IPS DF 19.7 (cell line): ENCODE data around the gene XRCC6.
"Not testable (repeated sequence)": the region's sequence is repeated elsewhere in the genome, so short reads cannot be mapped to it uniquely, and the experiment has no call there.

ENCODE experiments used
- DNase-seq: peaks from one replicate; pipeline ENCODE4 v3.0.0-alpha.2; 2013; ENCODE audit warnings: low read depth, low spot score

Gene XRCC6

DNA sequence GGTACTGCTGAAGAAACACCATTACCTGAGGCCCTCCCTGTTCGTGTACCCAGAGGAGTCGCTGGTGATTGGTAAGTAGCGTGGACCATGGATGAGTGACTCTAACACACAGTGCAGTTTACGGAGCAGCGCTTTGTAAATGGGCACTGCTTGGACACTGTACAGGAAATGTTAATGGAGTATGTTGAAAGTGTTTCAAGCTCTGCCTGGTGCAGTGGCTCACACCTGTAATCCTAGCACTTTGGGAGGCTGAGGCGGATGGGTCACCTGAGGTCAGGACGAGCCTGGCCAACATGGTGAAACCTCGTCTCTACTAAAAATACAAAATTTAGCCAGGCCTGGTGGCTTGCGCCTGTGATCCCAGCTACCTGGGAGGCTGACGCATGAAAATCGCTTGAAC is 29.7 kb downstream of the XRCC6 start:
- DNase-seq: no peak

DNA sequence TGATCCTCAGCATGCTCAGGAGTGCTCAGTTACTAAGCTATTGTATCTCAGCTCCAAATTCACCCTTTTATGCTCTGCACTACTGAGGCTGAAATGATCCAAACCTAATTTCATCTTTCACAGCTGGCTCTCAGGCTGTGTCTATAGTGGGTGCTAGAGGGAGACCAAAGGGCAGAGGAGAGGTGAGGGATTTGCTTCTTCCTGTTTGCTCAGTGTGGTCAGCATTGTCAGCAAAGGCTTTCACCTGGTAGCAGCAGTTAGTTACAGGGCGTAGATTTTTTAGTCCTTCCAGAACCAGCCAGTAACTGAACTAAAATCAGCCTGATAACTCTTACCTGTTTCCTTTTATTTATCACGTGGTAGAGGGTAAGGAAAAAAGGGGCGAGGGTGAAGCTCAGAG is 33.2 kb downstream of the XRCC6 start:
- DNase-seq: no peak

DNA sequence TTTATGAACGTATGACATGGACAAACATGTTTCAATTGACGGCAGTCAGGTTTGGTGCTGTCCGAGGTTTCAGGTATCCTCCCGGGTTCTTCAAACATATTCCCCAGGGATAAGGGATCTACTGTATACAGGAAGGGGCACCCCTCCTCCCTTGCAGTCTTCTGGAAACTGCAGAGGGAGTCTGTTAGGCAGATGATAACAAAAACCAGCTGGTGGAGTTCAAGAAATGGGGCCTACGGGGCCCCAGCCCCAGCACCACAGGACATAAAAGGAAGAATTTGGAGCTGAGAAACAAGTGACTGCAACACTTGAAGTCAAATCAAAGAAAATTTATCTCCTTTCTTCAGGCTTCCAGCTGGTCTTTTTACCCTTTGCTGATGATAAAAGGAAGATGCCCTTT is 35.5 kb downstream of the XRCC6 start:
- no peak for DNase-seq

DNA sequence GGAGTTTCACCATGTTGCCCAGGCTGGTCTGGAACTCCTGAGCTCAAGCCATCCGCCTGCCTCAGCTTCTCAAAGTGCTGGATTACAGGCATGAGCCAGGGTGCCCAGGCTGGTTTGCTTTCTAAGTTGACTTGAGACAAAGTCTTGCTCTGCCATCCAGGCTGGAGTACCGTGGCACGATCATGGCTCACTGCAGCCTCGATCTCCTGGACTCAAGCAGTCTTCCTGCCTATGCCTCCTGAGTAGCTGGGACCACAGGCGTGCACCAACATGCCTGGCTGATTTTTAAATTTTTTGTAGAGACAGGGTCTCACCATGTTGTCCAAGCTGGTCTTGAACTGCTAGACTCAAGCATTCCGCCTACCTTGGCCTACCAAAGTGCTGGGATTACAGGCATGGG is 36.6 kb downstream of the XRCC6 start:
- no peak for DNase-seq

DNA sequence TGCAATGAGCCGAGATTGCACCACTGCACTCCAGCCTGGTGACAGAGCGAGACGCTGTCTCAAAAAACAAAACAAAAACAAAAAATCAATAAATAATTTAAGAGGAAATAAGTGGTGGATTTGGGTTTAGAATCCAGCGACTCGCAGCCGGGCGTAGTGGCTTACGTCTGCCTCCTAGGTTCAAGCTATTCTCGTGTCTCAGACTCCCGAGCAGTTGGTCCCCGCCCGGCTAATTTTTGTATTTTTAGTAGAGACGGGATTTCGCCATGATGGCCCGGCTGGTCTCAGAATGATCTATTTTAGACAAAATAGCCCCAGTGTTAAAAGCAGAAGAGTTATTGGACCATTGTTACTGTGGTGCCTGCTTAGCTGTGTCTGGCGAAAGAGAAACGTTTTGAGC is 37.8 kb downstream of the XRCC6 start:
- DNase-seq: no peak

DNA sequence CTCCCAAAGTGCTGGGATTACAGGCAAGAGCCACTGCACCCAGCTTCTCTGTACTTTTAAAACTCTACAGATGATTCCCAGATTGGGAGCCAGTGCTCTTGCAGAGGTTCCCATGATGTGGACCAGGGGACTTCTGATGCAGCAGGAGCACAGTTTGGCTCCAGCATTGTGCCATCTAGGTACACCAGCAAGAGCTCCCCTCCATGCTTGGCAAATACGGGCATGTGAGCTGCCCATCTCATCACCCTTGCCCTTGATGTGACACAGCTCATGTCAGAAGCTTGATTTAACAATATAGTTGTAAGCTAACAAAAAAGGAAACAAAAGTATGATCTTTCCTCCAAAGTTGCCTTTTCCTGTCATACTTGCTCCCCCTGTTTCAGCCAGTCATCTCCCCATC is 38.8 kb downstream of the XRCC6 start:
- DNase-seq: no peak

DNA sequence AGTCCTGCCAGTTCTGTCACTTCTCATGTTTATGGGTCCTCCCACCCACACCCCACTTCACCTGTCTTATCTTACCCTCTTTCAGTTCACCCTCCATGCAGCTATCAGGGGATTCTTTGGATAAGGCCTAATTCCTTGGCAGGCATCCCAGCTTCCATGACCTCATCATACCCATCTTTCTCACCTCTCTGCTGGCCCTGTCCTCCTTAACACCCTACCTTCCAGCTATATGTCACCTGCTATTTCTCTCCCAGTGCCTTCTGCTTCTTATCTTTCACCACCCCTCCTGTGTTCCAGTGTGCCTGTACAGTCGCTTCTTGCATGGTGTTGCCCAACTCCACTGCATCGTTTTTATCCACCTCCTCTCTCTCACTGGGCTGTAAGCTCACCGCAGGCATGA is 39.3 kb downstream of the XRCC6 start:
- no peak for DNase-seq

DNA sequence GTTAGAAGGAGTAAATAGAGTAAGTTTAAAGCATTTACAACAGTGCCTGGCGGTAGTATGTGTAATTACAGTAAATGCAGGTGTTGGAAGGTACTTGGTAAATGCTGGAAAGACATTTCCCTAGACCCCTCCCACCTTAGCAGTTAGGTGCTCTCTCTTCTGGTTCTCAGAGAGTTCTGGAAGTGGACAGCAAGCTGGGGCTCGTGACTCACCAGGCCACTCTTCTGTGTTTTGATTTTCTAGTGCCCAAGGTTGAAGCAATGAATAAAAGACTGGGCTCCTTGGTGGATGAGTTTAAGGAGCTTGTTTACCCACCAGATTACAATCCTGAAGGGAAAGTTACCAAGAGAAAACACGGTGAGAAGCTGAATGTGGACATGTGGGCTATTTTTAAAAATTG is 40.0 kb downstream of the XRCC6 start:
- no peak for DNase-seq

DNA sequence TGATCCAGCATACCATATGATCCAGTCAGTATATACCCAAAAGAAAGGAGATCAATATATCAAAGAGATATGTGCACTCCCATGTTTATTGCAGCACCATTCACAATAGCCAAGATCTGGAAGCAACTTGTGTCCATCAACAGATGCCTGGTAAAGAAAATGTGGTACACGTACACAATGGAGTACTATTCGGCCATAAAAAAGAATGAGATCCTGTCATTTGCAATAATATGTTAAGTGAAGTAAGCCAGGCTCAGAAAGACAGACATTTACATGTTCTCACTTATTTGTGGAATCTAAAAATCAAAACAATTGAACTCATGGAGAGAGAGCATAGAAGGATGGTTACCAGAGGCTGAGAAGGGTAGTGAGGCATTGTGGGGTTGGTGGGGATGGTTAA is 40.6 kb downstream of the XRCC6 start:
- DNase-seq: no peak

DNA sequence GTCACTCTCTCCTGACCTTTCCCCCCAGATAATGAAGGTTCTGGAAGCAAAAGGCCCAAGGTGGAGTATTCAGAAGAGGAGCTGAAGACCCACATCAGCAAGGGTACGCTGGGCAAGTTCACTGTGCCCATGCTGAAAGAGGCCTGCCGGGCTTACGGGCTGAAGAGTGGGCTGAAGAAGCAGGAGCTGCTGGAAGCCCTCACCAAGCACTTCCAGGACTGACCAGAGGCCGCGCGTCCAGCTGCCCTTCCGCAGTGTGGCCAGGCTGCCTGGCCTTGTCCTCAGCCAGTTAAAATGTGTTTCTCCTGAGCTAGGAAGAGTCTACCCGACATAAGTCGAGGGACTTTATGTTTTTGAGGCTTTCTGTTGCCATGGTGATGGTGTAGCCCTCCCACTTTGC is 42.5 kb downstream of the XRCC6 start:
- not testable (repeated sequence) for DNase-seq

DNA sequence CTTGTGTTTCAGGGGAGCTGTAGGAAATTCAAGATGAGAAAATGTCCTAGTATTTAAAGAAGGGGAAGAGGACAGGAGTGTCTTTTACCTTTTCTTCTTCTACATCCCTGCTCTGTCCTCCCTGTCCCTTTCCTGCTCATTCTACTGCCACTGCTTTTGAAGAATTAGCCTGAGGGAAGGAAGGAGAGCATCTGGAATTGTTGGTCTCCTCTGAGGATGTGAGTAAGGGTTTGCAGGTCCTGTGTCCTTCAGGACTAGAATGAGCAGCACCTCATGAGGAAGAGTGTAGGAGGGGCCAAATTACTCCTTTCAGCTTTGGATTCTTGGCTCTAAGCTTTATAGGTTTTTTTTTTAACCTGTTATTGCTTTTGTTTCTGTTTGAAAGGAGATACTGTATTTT is 43.4 kb downstream of the XRCC6 start:
- no peak for DNase-seq

DNA sequence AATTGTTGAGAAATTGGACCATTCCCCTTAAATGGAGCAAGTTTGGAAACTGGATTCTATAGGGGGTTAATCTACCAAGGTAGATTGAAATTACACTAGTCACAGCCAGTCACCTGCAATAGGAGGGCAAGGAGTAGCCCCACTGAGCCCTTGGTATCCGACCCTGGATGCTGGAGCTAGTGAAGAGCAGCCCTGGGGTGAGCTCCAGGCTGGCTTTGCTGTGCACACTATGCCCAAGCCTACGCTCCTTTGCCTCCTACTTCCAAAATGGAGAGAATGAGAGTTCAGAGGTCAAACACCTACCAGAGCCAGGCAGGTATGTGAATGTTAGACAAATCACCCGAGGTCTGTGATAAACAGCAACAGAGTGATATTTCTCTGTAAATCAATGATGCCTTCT is 43.9 kb downstream of the XRCC6 start:
- DNase-seq: no peak

DNA sequence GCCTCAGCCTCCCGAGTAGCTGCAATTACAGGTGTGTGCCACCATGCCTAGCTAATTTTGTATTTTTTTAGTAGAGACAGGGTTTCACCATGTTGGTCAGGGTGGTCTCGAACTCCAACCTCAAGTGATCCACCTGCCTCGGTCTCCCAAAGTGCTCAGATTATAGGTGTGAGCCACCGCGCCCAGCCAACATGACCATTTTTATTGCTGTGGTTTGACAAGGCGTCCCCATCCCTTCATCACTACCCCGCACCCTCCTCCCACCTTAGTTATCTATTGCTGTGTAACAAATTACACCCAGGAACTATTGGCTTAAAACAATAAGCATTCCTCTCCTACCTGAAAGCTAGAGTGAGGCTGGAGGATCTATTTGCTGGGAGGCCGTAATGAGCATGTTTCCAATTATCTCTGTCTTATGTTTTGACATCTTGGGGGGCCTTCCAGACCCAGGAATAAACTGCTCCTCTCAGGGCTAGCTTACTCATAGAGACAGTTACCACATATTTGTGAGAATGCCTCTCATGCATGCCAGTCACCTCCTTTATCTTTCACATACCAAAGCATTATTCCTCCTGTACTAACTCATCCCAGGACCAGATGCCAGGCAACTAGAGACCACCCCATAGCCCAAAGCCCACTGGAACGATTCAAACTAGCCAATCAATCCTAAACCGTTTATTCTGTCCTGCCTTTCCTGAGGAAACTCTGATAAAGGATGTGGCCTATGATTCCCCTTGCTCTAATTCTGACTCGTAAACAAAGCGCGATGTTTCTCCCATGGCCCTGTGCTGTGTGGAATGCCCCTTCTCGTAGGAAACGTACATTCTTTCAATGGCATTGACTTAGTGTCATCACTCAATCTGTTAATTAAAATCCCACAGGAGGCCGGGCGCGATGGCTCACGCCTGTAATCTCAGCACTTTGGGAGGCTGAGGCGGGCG is 48.1 kb downstream of the XRCC6 start:
- no peak for DNase-seq

DNA sequence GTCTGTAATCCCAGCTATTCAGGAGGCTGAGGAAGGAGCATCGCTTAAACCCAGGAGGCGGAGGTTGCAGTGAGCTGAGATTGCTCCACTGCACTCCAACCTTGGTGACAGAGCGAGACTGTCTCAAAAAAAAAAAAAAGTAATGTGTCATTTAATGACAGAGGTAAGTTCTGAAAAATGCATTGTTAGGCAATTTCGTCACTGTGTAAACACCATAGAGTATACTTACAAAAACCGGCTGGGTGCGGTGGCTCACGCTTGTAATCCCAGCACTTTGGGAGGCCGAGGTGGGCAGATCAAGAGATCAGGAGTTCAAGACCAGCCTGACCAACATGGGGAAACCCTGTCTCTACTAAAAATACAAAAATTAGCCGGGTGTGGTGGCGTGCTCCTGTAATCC is 51.0 kb downstream of the XRCC6 start:
- DNase-seq: not testable (repeated sequence)

DNA sequence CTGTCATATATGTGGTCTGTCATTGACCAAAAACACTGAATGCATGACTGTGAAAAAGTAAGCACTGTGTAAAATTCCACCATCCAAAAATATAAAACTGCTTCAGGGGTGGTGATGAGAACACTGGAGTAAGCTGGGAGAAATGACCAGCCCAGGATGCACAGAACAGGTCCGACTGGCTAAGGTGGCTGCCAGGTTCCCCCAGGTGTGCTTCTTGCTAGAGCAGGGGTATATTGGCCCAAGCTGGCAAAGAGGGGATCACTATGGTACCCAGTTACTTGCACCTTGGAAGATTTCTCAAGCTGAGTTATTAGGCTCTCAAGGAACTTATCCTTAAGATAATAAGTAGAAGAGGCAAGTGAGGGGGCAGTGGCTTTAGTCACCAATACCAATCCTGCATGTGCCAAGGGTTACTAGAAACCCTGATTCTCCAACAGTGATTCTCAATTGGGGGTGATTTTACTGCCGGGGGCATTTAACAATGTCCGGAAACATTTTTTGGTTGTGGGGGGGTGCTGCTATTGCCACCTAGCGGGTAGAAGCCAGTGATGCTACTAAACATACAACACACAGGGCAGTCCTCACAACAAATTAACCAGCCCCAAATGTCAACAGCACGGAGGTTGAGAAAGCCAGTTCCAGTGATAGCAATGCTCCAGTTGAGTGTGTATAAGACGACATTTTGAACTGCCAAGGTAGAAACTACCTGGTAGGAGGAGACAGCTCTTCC is 51.9 kb downstream of the XRCC6 start:
- DNase-seq: no peak

DNA sequence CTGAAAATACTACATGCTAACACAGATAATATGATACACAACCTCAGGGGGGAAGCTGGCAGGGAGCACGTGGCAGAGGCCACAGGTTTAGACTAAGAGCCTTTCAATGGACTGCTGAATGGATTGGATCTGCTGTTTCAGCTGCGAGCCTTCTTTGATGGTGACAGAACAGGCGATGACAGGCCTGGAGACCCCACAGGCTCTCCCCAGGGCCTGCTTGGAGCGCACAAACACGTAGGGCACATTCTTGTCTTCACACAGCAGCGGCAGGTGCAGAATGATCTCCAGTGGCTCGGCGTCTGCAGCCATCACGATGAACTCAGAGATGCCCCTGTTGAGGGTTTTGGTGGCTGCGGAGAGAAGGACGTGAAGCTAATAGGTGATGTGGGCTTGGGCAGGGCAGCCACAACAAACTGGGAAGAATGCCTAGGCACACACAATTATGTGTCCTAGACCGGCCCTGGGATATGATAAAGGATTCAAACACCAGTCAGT is 53.8 kb downstream of the XRCC6 start:
- DNase-seq: no peak

DNA sequence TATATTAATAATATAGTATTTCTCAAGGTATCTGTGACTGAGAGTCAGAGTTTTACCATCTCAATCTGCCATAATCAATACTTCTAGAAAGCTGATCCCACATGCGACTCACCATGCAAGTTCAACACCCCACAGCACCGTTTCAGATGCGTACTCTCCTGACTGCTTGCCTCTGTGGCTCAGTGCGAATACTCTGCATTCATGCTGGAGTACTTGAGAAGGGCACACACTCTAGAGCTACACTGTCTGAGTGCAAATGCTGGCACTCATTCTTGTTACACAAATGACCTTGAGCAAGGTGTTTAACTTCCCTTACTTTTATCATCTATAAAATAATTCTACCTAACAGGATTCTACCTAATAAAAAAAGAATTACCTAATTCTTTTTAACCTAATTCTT is 55.0 kb downstream of the XRCC6 start:
- no peak for DNase-seq

DNA sequence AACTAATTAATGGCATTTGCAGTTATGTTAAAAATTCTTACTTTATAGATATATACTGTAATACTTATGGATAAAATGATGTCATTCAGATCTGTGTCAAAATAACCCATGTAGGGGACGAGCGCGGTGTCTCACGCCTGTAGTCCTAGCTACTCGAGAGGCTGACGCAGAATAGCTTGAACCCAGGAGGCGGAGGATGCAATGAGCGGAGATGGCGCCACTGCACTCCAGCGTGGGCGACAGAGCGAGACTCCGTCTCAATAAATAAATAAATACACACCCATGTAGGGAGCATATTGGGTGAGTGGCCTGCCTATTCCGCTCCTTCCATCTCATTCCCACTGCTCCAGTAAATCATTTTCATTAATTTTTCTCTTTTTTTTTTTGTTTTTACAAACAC is 60.5 kb downstream of the XRCC6 start:
- DNase-seq: no peak

DNA sequence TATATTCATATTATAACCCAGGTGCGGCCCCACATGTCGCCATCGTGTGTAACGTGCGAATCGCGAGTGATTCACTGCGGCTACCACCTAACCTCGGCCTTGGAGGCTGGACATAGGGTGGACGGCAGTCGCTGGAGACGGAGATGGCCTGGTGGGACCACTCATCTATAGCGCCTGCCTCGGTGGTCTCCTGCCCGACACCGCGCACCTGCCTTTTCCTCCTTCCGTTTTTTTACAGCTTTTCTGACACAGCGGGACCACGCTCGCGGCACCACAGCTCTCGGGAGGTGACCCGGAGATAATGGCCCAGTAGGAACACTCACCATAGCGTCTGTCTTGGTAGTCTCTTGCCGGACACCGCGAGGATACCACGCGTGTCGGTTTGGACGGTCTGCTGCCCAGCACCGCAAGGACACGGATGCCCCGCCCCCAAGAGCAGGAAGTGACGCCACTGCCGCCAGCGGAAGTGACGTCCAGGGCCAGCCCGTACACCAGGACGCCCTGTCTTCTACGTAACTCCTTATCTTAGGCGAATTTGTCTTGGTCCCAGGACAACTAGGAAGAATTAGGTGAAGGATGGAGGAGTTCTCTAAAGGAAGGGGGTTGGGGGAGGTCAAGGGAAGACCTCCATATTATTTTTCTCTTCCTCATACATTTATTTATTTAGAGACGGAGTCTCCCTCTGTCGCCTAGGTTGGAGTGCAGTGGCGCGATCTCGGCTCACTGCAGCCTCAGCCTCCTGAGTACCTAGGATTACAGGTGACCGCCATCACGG is 61.1 kb downstream of the XRCC6 start:
- no peak for DNase-seq

DNA sequence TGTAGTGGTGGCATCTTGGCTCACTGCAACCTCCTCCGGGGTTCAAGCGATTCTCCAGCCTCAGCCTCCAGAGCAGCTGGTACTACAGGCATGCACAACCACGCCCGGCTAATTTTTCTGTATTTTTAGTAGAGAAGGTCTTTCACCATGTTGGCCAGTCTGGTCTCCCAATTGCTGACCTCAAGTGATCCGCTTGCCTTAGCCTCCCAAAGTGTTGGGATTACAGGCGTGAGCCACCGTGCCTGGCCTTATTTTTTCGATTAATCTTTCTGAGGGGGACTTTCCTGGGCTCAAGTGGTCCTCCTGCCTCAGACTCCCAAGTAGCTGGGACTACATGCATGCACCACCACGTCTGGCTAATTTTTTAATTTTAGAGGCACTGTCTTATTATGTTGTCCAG is 62.0 kb downstream of the XRCC6 start:
- DNase-seq: no peak

DNA sequence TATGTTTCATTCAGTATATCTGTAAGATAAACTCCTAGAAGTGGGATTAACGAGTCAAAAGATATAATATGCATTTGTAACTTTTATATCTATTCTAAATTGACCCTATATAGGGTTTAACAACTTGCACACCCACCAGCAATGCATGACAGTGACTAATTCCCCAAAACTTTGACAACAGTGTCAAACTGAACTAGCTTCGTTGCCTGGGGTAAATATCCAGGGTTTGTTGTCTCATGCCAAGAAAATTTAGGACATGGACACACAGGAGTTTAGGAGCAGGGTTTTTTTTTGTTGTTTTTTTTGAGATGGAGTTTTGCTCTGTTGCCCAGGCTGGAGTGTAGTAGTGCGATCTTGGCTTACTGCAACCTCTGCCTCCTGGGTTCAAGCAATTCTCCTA is 62.5 kb downstream of the XRCC6 start:
- no peak for DNase-seq

DNA sequence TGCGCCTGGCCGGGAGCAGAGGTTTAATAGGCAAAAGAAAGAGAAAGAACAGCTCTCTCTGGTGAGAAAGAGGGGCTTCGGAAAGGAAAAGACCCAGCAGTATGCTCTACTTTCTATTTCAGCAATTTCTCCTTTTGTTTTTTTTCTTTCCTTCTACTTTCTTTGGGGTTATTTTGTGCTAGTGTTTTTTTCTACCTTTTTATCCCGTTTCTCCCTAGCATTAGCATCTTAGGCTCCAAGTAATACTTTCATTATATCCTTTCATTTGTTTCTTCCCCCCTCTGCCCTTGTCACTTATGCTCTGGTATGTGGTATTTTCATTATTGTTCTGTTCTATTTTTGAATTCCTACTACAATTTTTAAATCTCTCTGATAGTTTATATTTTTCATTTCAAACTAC is 63.1 kb downstream of the XRCC6 start:
- DNase-seq: no peak
